ENCODE data around the gene KIF26A.
"Not testable (repeated sequence)": the region's sequence is repeated elsewhere in the genome, so short reads cannot be mapped to it uniquely, and the experiment has no call there.

KIF26A gene

GRCh38 chr14:104221071-104221625 is 82.8 kb downstream of the KIF26A start:
- DNase-seq (ENCODE audit: low read depth, low spot score), result no peak

GRCh38 chr14:104221636-104222369 is 83.4 kb downstream of the KIF26A start:
- no peak for DNase-seq (ENCODE audit: low read depth, low spot score)

- DNase-seq (ENCODE audit: low read depth, low spot score), result no peak
Measured at GRCh38 chr14:104222396-104223036, 84.1 kb downstream of the KIF26A start.

- DNase-seq (ENCODE audit: low read depth, low spot score), result no peak
Measured at GRCh38 chr14:104223101-104224041, 85.0 kb downstream of the KIF26A start.

- no peak for DNase-seq (ENCODE audit: low read depth, low spot score)
Measured at GRCh38 chr14:104224131-104224505, 85.7 kb downstream of the KIF26A start.

GRCh38 chr14:104224506-104225277 is 86.3 kb downstream of the KIF26A start:
- DNase-seq (ENCODE audit: low read depth, low spot score), result no peak

- DNase-seq (ENCODE audit: low read depth, low spot score), result not testable (repeated sequence)
Measured at GRCh38 chr14:104225278-104226190, 87.1 kb downstream of the KIF26A start.

- DNase-seq (ENCODE audit: low read depth, low spot score), result no peak
Measured at GRCh38 chr14:104226421-104227383, 88.3 kb downstream of the KIF26A start.

GRCh38 chr14:104227806-104228205 is 89.4 kb downstream of the KIF26A start:
- no peak for DNase-seq (ENCODE audit: low read depth, low spot score)

- DNase-seq (ENCODE audit: low read depth, low spot score), result no peak
Measured at GRCh38 chr14:104228221-104228620, 89.8 kb downstream of the KIF26A start.

GRCh38 chr14:104228716-104229533 is 90.5 kb downstream of the KIF26A start:
- no peak for DNase-seq (ENCODE audit: low read depth, low spot score)

- DNase-seq (ENCODE audit: low read depth, low spot score), result no peak
Measured at GRCh38 chr14:104229534-104230055, 91.2 kb downstream of the KIF26A start.

GRCh38 chr14:104230119-104230815 is 91.9 kb downstream of the KIF26A start:
- no peak for DNase-seq (ENCODE audit: low read depth, low spot score)

Data from iPS DF 19.7 (cell line).